Caco-2 (cell line): ENCODE results near the gene HLTF. TPM values are rescaled to one million over a fixed set of nuclear protein-coding genes. Genes with fewer than 3 reads are reported as not detected.

Experiments used
- BruUV-seq: library from RNA; stranded (reverse); fragments of 400-500 nt; replicated peaks from 2 replicates; lab custom pipeline; 2021; lab: Mats Ljungman, UMichigan
- CTCF ChIA-PET: fragments of 300-600 bp; sonication (Branson Sonifier 250); formaldehyde crosslinking; loops from one replicate; lab custom pipeline; 2022; ENCODE audit warnings: antibody characterized with exemption; lab: Charles Lee
- POLR2A ChIA-PET: fragments of 300-600 bp; sonication (Branson Sonifier 250); formaldehyde crosslinking; loops from one replicate; lab custom pipeline; 2022; ENCODE audit warnings: antibody characterized with exemption; lab: Charles Lee
- DNase-seq, 2 experiments: peaks; one replicate each; pipeline versions ENCODE4 v3.0.0 to v3.0.0-alpha.2; 2020 to 2022
- H3K27me3 ChIP-seq: replicated peaks from 2 replicates; pipeline ENCODE4 v1.6.0; 2011; ENCODE audit warnings: low read length; ENCODE audit not compliant: control insufficient read depth, insufficient read depth
- H3K36me3 ChIP-seq: 2 replicates; pipeline ENCODE4 v1.5.1; 2011; ENCODE audit warnings: low read length; ENCODE audit not compliant: control insufficient read depth, insufficient read depth
- H3K4me1 ChIP-seq: fragments of 250-450 bp; sonication (Bioruptor Pico); 2 replicates; pipeline ENCODE4 v1.5.1; 2020; ENCODE audit warnings: mild to moderate bottlenecking
- H3K4me3 ChIP-seq: 2 replicates; pipeline ENCODE4 v1.5.1; 2011; ENCODE audit warnings: low read depth, mild to moderate bottlenecking, control low read depth, low read length
- H3K9me3 ChIP-seq: fragments of 250-450 bp; sonication (Bioruptor Pico); 2 replicates; pipeline ENCODE4 v1.5.1; 2020; ENCODE audit warnings: mild to moderate bottlenecking, moderate library complexity
- H3K27ac Mint-ChIP-seq: one replicate; pipeline ENCODE4 v1.8.0; 2022; ENCODE audit warnings: mixed read lengths; ENCODE audit not compliant: unreplicated experiment
- H3K27me3 Mint-ChIP-seq: one replicate; pipeline ENCODE4 v1.8.0; 2022; ENCODE audit warnings: mixed read lengths; ENCODE audit not compliant: insufficient read depth, unreplicated experiment
- H3K36me3 Mint-ChIP-seq: one replicate; pipeline ENCODE4 v1.8.0; 2022; ENCODE audit warnings: mild to moderate bottlenecking, mixed read lengths; ENCODE audit not compliant: insufficient read depth, unreplicated experiment
- H3K4me1 Mint-ChIP-seq: one replicate; pipeline ENCODE4 v1.8.0; 2022; ENCODE audit warnings: low read depth, mixed read lengths; ENCODE audit not compliant: unreplicated experiment
- H3K4me3 Mint-ChIP-seq: one replicate; pipeline ENCODE4 v1.8.0; 2022; ENCODE audit warnings: mild to moderate bottlenecking, moderate library complexity, mixed read lengths; ENCODE audit not compliant: unreplicated experiment
- H3K9me3 Mint-ChIP-seq: one replicate; pipeline ENCODE4 v1.8.0; 2022; ENCODE audit warnings: mixed read lengths; ENCODE audit not compliant: unreplicated experiment
- CTCF ChIP-seq, 2 experiments: fragments of 200-600 bp in 1 of 2; IDR thresholded peaks; 1 replicate in 1 of 2; 2 replicates in 1 of 2; pipeline versions ENCODE4 v1.5.1 to v1.8.0; 2011 to 2022; ENCODE audit warnings: antibody characterized with exemption in 1 of 2, control low read depth in 1 of 2, inconsistent platforms in 1 of 2, low read depth in 1 of 2, low read length in 1 of 2, mild to moderate bottlenecking in 1 of 2, moderate library complexity in 1 of 2; ENCODE audit not compliant: insufficient read depth in 1 of 2, severe bottlenecking in 1 of 2, unreplicated experiment in 1 of 2
- intact Hi-C: fragments of 100-400 bp; cut with micrococcal nuclease; formaldehyde crosslinking; loops from one replicate; pipeline ENCODE4 v1.10.0; 2022; ENCODE audit not compliant: unreplicated experiment
- total RNA-seq: library from RNA; stranded (reverse); gene quantifications from 2 replicates; pipeline ENCODE4 v1.2.3, GENCODE V29; 2022

The HLTF gene
- total RNA-seq, 1 experiment from 2014 or later = 53.0 TPM

GRCh38 chr3:148981273-148981672 is 105.1 kb downstream of the HLTF start:
- TF ChIP-seq CTCF (IDR thresholded peaks at IDR 0.05; ENCODE audit: insufficient read depth in 1 of 2, low read depth in 1 of 2, low read length in 1 of 2, severe bottlenecking in 1 of 2, unreplicated experiment in 1 of 2) = no peak
- H3K4me3 Mint-ChIP-seq = no peak overlapping the region
- peaks cover 17% of the 10 kb centered on the region for H3K27me3 Mint-ChIP-seq
- Histone ChIP-seq H3K9me3 (no peaks in the 10 kb centered on the region; the same call in 1 of the 2 replicates), H3K4me3 (no peak overlapping the region), H3K4me1 (no peaks in the 10 kb centered on the region), H3K27me3 (no peaks in the 10 kb centered on the region), H3K36me3 (no peaks in the 10 kb centered on the region)
- BruUV-seq = no TSS peak
- H3K9me3 Mint-ChIP-seq = peaks cover 11% of the 10 kb centered on the region
- no peak for DNase-seq
- no peaks in the 10 kb centered on the region for H3K36me3 Mint-ChIP-seq
- H3K4me1 Mint-ChIP-seq = no peaks in the 10 kb centered on the region
- ChIA-PET POLR2A (no interaction called here), CTCF (no interaction called here)
- H3K27ac Mint-ChIP-seq = no peak overlapping the region
- intact Hi-C loops = no loop called here

Other genes starting within 250 kb of the HLTF start
- gene CPA3, start 221.2 kb downstream of the HLTF start, total RNA-seq = not detected in 2 replicates
- 28.0 and 29.2 TPM in 2 replicates for gene GYG1, start 95.0 kb downstream of the HLTF start, total RNA-seq
- 19.4 and 20.9 TPM in 2 replicates for gene HPS3, start 43.1 kb upstream of the HLTF start, total RNA-seq
- 5.0 and 6.8 TPM in 2 replicates for gene CP, start 135.3 kb upstream of the HLTF start, total RNA-seq
- gene TM4SF18, start 247.1 kb upstream of the HLTF start, total RNA-seq = not detected in 2 replicates